GM12875 (cell line): ENCODE results near the gene TSHR.

Experiments
- H3K4me3 ChIP-seq: one replicate; pipeline ENCODE4 v1.5.1; 2011; ENCODE audit warnings: low read depth, low read length, control low read depth
- CTCF ChIP-seq: IDR thresholded peaks from 2 replicates; pipeline ENCODE4 v1.5.1; 2011; ENCODE audit warnings: low read depth, mild to moderate bottlenecking, control low read depth, inconsistent platforms, low read length, moderate library complexity, borderline replicate concordance; ENCODE audit not compliant: insufficient read depth

Gene TSHR

GRCh38 chr14:81093651-81094050 is 138.2 kb downstream of the TSHR start:
- no peak overlapping the region for H3K4me3 ChIP-seq
- no peak for TF ChIP-seq CTCF

GRCh38 chr14:81095539-81095938 is 140.1 kb downstream of the TSHR start:
- TF ChIP-seq CTCF, result no peak
- H3K4me3 ChIP-seq, result no peak overlapping the region

DNA sequence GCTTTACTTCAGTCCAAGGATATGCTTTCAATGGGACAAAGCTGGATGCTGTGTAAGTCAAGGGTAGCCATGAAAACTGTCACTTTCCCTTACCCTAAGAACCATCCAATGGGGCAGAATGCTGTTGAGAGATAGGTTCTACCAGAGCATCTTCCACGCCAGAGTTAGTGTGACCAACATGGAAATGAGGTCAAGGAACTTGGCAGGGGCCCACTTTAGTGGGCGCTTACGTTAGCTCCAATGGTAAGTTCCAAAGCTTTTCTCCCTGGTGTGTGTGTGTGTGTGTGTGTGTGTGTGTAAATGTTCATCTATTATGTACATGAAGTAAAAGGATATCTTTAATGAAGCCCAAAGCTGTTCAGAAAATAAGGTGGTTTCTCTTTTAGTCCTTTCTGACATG is 141.2 kb downstream of the TSHR start:
- no peak overlapping the region for H3K4me3 ChIP-seq
- no peak for TF ChIP-seq CTCF

DNA sequence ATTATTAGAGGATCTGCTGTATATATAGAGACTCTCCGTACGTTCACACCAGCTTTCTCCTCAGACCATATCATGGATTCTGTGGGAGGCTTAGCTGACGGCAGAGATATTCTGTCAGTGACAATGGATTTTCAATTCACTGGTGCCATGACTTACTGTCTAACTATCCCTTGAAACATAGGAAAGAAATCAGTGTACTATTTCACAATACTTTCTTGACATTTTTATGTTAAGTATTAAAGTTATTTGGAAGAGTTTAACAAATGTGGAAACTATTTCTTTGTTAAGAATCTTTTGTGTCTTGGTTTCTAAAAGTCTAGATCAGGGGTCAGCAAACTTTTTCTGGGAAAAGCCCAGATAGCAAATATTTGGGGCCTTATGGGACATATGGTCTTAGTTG is 146.8 kb downstream of the TSHR start:
- TF ChIP-seq CTCF, result no peak
- H3K4me3 ChIP-seq, result no peak overlapping the region

GRCh38 chr14:81103443-81103842 is 148.0 kb downstream of the TSHR start:
- H3K4me3 ChIP-seq, result no peak overlapping the region
- TF ChIP-seq CTCF, result no peak

- no peak overlapping the region for H3K4me3 ChIP-seq
- TF ChIP-seq CTCF, result no peak
These were observed 150.0 kb downstream of the TSHR start for GRCh38 chr14:81105378-81105777.

- H3K4me3 ChIP-seq, result no peak overlapping the region
- no peak for TF ChIP-seq CTCF
These were observed 150.5 kb downstream of the TSHR start for GRCh38 chr14:81105961-81106360.
